ENCODE results near the gene FANCB.

Gene FANCB

GRCh38 chrX:14872851-14873675 is at the start of gene FANCB, which contains the start of gene MOSPD2:
FANCB (minus strand) TSS chrX:14873069; CDS start chrX:14865510, 7,559 bp downstream.
MOSPD2 (plus strand) TSS chrX:14873421; CDS start chrX:14873529, 108 bp downstream.
- peak; percentile 94 for DNase-seq

GRCh38 chrX:14922437-14922836 is 49.6 kb upstream of the FANCB start:
- no peak for DNase-seq

- no peak for DNase-seq
These were observed 47.3 kb upstream of the FANCB start for GRCh38 chrX:14920196-14920595.

- no peak for DNase-seq
These were observed 46.5 kb upstream of the FANCB start for GRCh38 chrX:14919407-14919806.

GRCh38 chrX:14916017-14916674 is 43.3 kb upstream of the FANCB start:
- no peak for DNase-seq

GRCh38 chrX:14915596-14915995 is 42.7 kb upstream of the FANCB start:
- DNase-seq: no peak

GRCh38 chrX:14913241-14913640 is 40.4 kb upstream of the FANCB start:
- DNase-seq: no peak

- no peak for DNase-seq
These were observed 31.0 kb upstream of the FANCB start for GRCh38 chrX:14903891-14904290.

- no peak for DNase-seq
These were observed 29.7 kb upstream of the FANCB start for GRCh38 chrX:14902537-14902936.

GRCh38 chrX:14899607-14900006 is 26.7 kb upstream of the FANCB start:
- DNase-seq: peak; percentile 3

- no peak for DNase-seq
These were observed 24.2 kb upstream of the FANCB start for GRCh38 chrX:14897042-14897441.

GRCh38 chrX:14896273-14896672 is 23.4 kb upstream of the FANCB start:
- DNase-seq: no peak

GRCh38 chrX:14886252-14886651 is 13.4 kb upstream of the FANCB start:
- DNase-seq: no peak

- no peak for DNase-seq
These were observed 11.8 kb upstream of the FANCB start for GRCh38 chrX:14884714-14885113.

GRCh38 chrX:14883826-14884225 is 11.0 kb upstream of the FANCB start:
- no peak for DNase-seq

GRCh38 chrX:14875624-14876023 is 2.8 kb upstream of the FANCB start:
- no peak for DNase-seq

- no peak for DNase-seq
These were observed 794 bp upstream of the FANCB start for GRCh38 chrX:14873676-14874049.

- DNase-seq: no peak
These were observed 514 bp downstream of the FANCB start for GRCh38 chrX:14872355-14872754.

GRCh38 chrX:14871767-14872166 is 1.1 kb downstream of the FANCB start:
- no peak for DNase-seq

GRCh38 chrX:14865201-14865600 is 7.7 kb downstream of the FANCB start:
- DNase-seq: no peak

GRCh38 chrX:14864631-14865030 is 8.2 kb downstream of the FANCB start:
- no peak for DNase-seq

GRCh38 chrX:14851526-14851925 is 21.3 kb downstream of the FANCB start:
- no peak for DNase-seq

- DNase-seq: no peak
These were observed 29.2 kb downstream of the FANCB start for GRCh38 chrX:14843666-14844065.

- DNase-seq: no peak
These were observed 35.7 kb downstream of the FANCB start for GRCh38 chrX:14837155-14837554.
